GM12872 (cell line): ENCODE measurements around the gene RPP25.

Experiments used
- CTCF ChIP-seq: IDR thresholded peaks from 3 replicates; pipeline ENCODE4 v1.5.1; 2011; ENCODE audit warnings: low read depth, mild to moderate bottlenecking, low read length, moderate library complexity; ENCODE audit not compliant: insufficient read depth

The RPP25 gene

GRCh38 chr15:74913041-74913440 is 43.5 kb downstream of the RPP25 start:
- TF ChIP-seq CTCF = no peak

DNA sequence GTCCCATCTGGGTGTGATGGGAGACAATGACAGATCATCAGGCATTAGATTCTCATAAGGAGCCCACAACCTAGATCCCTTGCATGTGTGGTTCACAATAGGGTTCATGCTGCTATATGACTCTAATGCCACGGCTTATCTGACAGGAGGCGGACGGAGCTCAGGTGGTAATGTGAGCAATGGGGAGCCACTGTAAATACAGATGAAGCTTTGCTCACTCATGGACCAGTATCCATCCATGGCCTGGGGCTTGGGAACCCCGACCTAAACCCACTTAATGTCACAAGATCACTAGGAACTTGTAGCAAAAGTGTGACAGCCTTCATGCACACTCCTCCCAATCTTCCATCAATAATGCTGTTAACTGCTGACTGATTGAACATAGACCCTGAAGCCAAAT is 47.9 kb downstream of the RPP25 start:
- TF ChIP-seq CTCF = no peak

- TF ChIP-seq CTCF = no peak
Measured at GRCh38 chr15:74907163-74907870, 49.3 kb downstream of the RPP25 start.

DNA sequence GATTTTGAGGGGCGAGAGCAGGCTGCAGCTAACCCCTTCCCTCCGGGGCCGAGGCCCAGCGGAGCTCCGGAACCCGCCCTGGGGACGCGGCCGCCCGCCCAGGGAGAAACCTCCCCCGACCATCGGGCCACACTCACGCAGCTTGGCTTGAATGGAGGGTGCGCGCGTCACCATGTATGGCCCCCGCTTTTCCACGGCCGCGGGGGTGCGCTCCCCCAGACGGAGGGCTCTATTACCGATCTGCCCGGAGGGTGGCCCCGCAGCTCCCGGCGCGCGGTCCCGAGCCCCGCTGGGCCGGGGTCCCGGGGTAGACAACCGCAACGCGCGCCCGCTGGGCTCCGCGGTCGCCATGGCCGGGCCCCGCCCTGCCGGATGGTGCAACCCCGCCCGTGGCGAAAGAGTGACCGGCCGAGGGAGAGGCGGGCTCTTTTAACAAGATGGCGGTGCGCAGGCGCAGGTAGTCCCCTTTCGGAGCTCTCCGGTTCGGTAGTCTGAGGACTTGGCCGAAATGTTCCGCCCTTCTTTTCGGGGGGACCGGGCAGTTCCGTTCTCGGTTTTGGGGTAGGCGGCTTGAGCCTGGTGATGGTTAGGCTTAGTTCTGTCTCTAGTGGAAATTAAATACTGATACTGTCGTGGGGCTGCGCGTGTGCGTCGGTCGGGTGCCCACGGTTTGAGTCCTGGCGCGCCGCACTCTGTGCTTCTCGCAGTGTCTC is 50.0 kb downstream of the RPP25 start, which contains the start of gene FAM219B:
TSS of gene FAM219B (minus strand) at position 402 of the 713 bp plus-strand sequence. CDS start at position 351, 51 bp downstream.
- no peak for TF ChIP-seq CTCF

- TF ChIP-seq CTCF = no peak
Measured at GRCh38 chr15:74906067-74906449, 50.5 kb downstream of the RPP25 start.
